ENCODE data around the gene ATCAY.
A peak's percentile ranks its signal among the peaks of the same experiment; 100 is the strongest.
"Not testable (repeated sequence)": the region's sequence is repeated elsewhere in the genome, so short reads cannot be mapped to it uniquely, and the experiment has no call there.

The ATCAY gene

GRCh38 chr19:3964256-3965194, 84.0 kb downstream of the ATCAY start:
- H3K36me3 Mint-ChIP-seq, result peaks cover 59% of the 10 kb centered on the region
- no peak overlapping the region for H3K27ac Mint-ChIP-seq
- H3K9me3 Mint-ChIP-seq, result no peaks in the 10 kb centered on the region
- ATAC-seq, result no peak
- no peaks in the 10 kb centered on the region for H3K27me3 Mint-ChIP-seq
- peaks cover 12% of the 10 kb centered on the region for H3K4me1 Mint-ChIP-seq
- no peak overlapping the region for H3K4me3 Mint-ChIP-seq

GRCh38 chr19:3966051-3967017, 85.8 kb downstream of the ATCAY start:
- no peak for ATAC-seq
- Mint-ChIP-seq H3K27me3 (no peaks in the 10 kb centered on the region), H3K4me3 (no peak overlapping the region), H3K4me1 (peaks cover 26% of the 10 kb centered on the region), H3K9me3 (no peaks in the 10 kb centered on the region), H3K27ac (no peak overlapping the region), H3K36me3 (peaks cover 50% of the 10 kb centered on the region)

GRCh38 chr19:3967983-3968382, 87.5 kb downstream of the ATCAY start:
- Mint-ChIP-seq H3K36me3 (peaks cover 41% of the 10 kb centered on the region), H3K4me1 (peaks cover 28% of the 10 kb centered on the region)
- not testable (repeated sequence) for H3K4me3 Mint-ChIP-seq, ATAC-seq, H3K27ac Mint-ChIP-seq, H3K27me3 Mint-ChIP-seq, H3K9me3 Mint-ChIP-seq

- Mint-ChIP-seq H3K9me3 (no peaks in the 10 kb centered on the region), H3K4me3 (no peak overlapping the region), H3K27ac (no peak overlapping the region), H3K4me1 (peaks cover 28% of the 10 kb centered on the region), H3K36me3 (peaks cover 33% of the 10 kb centered on the region), H3K27me3 (no peaks in the 10 kb centered on the region)
- ATAC-seq, result no peak
Measured at GRCh38 chr19:3968556-3969434, 88.3 kb downstream of the ATCAY start.

GRCh38 chr19:3969435-3970312, 89.2 kb downstream of the ATCAY start:
- H3K4me3 Mint-ChIP-seq, result peak overlapping the region; percentile 85
- peaks cover 30% of the 10 kb centered on the region for H3K36me3 Mint-ChIP-seq
- no peaks in the 10 kb centered on the region for H3K9me3 Mint-ChIP-seq
- H3K4me1 Mint-ChIP-seq, result peaks cover 28% of the 10 kb centered on the region
- peak overlapping the region; percentile 71 for H3K27ac Mint-ChIP-seq
- no peak for ATAC-seq
- no peaks in the 10 kb centered on the region for H3K27me3 Mint-ChIP-seq

GRCh38 chr19:3970313-3970807, 89.9 kb downstream of the ATCAY start:
- no peak for ATAC-seq
- H3K4me3 Mint-ChIP-seq, result peak overlapping the region; percentile 85
- peaks cover 28% of the 10 kb centered on the region for H3K4me1 Mint-ChIP-seq
- H3K27ac Mint-ChIP-seq, result peak overlapping the region; percentile 71
- no peaks in the 10 kb centered on the region for H3K9me3 Mint-ChIP-seq
- no peaks in the 10 kb centered on the region for H3K27me3 Mint-ChIP-seq
- H3K36me3 Mint-ChIP-seq, result peaks cover 24% of the 10 kb centered on the region

- peaks cover 29% of the 10 kb centered on the region for H3K36me3 Mint-ChIP-seq
- peak within 1 kb of the TSS; percentile 85 for H3K4me3 Mint-ChIP-seq
- H3K27ac Mint-ChIP-seq, result peak within 1 kb of the TSS; percentile 71
- no peaks in the 10 kb centered on the region for H3K9me3 Mint-ChIP-seq
- no peaks in the 10 kb centered on the region for H3K27me3 Mint-ChIP-seq
- peaks cover 28% of the 10 kb centered on the region for H3K4me1 Mint-ChIP-seq
- peak; percentile 99 for ATAC-seq
Measured at GRCh38 chr19:3970808-3971598, 90.5 kb downstream of the ATCAY start, which contains the start of gene DAPK3. Gene DAPK3 (minus strand): TSS chr19:3971099. CDS start chr19:3969735, 1,364 bp downstream.

GRCh38 chr19:3975144-3975543, 94.7 kb downstream of the ATCAY start:
- Mint-ChIP-seq H3K27me3 (no peaks in the 10 kb centered on the region), H3K27ac (no peak overlapping the region), H3K36me3 (peaks cover 44% of the 10 kb centered on the region), H3K4me3 (no peak overlapping the region), H3K4me1 (peaks cover 36% of the 10 kb centered on the region), H3K9me3 (no peaks in the 10 kb centered on the region)
- ATAC-seq, result no peak

- Mint-ChIP-seq H3K27me3 (no peaks in the 10 kb centered on the region), H3K4me3 (no peak overlapping the region), H3K36me3 (peaks cover 46% of the 10 kb centered on the region), H3K27ac (no peak overlapping the region), H3K4me1 (peaks cover 30% of the 10 kb centered on the region), H3K9me3 (no peaks in the 10 kb centered on the region)
- ATAC-seq, result no peak
Measured at GRCh38 chr19:3975637-3976087, 95.2 kb downstream of the ATCAY start.

- H3K27me3 Mint-ChIP-seq, result no peaks in the 10 kb centered on the region
- no peak overlapping the region for H3K4me3 Mint-ChIP-seq
- ATAC-seq, result no peak
- H3K27ac Mint-ChIP-seq, result no peak overlapping the region
- peaks cover 33% of the 10 kb centered on the region for H3K4me1 Mint-ChIP-seq
- no peaks in the 10 kb centered on the region for H3K9me3 Mint-ChIP-seq
- peaks cover 54% of the 10 kb centered on the region for H3K36me3 Mint-ChIP-seq
Measured at GRCh38 chr19:3976495-3977241, 96.2 kb downstream of the ATCAY start.

Data from stimulated activated memory B cell treated with anti-CD40 and anti-IgM and Interleukin-4, amounts not matched to agents 10 μg/mL and 1 μg/mL and 100 μg/mL, for 72 hours (primary cell).